Stimulated activated CD8-positive, alpha-beta memory T cell treated with anti-CD3 and anti-CD28 coated beads, Interleukin-2, amount 100 ng/mL, for 48 hours (primary cell): ENCODE measurements around the gene WDFY2.
"Not testable (repeated sequence)": the region's sequence is repeated elsewhere in the genome, so short reads cannot be mapped to it uniquely, and the experiment has no call there.

Source experiments
- DNase-seq, 2 donors: peaks; one replicate each; pipeline ENCODE4 v3.0.0-alpha.2; 2020; ENCODE audit warnings: low read depth in 2 of 2

Gene WDFY2

DNA sequence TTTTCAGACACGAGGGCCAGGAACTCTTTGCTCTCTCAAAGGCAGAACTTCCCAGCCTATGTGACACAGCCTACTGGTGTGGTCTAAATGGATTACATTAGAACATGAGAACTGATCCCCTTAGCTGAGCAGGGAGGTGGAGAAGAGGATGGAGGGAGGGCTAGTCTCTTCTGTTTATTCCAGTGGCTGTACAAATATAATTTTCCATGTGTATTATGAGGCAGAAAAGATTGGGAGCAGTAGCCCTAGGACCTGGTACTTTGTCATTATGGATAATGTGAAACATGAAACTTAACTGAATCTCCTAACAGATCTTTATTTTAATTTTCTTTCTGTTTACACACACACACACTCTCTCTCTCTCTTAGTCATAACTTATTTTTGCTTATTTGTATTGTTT lies 82.1 kb downstream of the WDFY2 start:
- DNase-seq = no peak

- DNase-seq = no peak
Measured at GRCh38 chr13:51666839-51667238, 82.6 kb downstream of the WDFY2 start.

DNA sequence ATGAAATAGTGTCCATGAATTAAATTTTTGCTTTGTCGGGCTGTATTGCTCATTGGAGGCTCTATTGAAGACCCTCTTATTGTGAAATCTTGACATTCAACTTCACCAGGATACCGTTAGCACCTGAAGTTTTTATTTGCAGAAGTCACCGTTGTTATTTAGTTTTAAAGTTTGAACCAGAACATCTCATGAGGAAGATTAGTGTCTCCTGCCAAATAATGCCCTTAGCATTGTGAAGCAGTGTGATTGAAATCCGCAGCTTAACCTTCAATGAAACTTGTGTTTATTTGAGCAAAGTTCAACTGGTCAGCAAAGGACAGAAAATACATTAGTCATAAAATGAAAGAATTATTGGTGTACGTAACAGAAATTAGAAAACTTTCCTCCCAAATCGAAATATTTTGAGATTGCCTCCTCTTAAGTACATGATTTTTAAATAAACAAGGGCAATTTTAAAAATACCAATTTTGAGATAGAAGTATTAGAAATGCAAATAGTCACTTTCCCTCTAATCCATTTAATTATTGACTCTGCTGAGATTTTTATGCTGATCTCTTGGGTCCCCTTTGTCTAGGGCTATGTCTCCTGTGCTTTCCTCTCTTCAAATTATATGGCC lies 84.4 kb downstream of the WDFY2 start:
- no peak for DNase-seq

GRCh38 chr13:51673165-51673564 lies 88.9 kb downstream of the WDFY2 start:
- DNase-seq = no peak

GRCh38 chr13:51674276-51674675 lies 90.0 kb downstream of the WDFY2 start:
- no peak for DNase-seq

DNA sequence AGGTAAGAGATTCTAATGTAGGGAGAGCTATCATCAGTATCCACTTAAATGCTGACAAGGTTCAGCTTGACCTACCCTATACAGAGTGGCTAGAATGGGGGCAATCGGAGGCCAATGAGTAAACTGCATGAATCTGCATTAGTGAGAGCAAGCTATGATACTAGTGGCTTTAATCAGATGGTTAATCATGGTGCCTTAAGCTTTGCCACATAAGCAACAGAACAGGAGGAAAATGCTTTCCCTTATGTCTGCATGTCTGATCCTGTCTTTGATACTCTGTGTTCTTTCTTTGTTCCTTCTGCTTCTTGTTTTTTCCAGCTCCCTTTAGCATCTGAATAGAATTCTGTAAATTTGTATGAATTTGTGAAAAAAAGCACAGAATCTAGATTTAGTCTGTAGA lies 91.1 kb downstream of the WDFY2 start:
- DNase-seq = no peak

DNA sequence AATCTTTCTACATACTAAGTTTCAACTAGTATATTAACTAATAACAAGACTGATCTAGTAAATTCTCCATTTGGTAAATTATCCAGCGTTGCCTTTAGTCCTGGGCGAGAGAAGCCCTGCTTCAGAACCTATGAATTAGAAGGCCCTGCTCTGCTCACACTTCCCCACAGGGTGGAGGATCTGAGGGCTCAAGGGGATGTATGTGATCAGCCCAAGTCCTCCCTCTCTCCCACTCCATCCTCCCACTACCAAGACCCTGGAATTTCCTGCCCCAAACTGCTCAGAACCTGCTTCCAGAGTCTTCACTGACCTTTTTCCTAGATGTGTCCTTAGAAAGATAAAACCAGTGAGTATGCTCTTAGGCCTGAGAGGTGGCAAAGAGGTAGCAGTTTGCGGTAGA lies 91.6 kb downstream of the WDFY2 start:
- no peak for DNase-seq

DNA sequence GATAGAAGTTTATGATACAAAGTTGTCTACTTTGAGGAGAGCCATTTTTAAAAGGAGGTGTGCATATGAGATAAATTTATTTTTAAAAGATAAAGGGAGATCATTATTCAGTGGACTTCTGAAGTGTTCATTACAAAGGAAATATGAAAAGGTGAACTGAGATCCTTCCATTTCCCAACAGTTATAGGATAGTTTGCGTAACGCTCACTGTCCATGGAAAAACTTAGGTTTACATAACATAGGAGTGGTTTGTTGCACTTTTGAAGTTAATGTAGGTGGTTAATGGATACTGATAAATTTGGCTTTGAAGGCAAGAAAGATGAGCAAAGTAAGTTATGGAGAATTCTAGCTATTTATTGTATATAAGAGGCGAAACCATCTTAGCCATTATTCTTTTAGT lies 92.5 kb downstream of the WDFY2 start:
- no peak for DNase-seq

DNA sequence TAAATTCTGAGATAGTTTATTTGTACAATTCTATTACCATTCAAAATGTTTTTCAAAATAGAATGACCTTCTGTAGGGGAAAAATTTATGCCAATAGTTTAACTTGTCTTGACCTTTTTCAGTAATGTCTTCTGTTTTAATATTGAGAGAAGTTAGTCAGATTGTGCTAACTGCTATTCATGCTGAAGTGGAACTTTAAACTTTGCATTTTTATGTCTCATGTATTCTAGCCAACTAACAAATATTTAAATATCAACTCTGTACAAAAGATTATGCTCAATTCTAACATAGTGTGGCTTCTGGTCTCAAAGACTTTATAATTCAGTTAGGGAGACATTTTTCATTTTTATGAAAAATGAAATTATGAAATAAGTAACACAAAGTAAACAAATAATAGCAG lies 94.2 kb downstream of the WDFY2 start:
- DNase-seq = no peak

DNA sequence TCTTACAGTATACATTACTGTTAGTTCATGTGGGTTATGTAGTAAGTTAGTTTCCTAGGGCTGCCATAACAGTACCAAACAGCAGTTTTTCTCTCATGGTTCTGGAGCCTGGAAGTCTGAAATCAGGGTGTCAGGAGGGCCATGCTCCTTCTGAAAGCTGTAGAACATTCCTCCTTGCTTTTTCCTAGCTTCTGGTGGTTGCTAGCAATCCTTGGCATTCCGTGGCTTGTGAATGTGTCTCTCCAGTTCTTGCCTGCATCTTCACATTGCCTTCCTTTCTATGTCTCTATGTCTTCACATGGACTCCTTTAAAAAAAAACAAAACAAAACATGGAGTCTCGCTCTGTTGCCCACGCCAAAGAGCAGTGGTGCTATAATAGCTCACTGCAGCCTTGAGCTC lies 95.4 kb downstream of the WDFY2 start:
- no peak for DNase-seq

DNA sequence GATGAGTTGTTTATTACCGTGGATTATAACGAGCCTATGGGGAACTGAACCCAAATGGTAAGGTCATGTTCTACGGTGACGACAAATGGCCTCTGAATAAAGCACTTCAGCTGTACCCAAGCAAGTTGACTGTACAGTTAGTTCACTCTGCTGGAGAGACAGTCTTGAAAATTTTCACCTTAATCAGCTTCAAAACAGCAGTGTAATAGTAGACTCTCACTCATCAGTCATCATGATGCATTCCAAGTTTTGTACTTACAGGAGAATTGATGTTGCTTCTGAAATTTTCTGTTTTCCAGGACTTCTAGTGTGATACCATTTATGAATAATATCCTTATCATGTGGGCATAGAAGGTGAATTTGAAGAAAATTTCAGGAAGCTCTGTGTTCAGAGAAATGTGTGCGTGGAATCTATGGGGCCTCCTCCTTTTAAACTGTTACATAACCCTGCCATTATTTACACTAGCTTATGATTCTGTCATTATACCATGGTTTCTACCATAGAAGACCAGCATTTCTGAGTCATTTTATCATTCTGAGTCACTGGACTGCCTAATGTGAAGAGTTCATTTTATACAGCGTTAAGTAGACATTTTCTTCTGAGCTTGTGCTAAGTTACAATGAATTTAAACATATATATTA lies 96.9 kb downstream of the WDFY2 start:
- DNase-seq = no peak

DNA sequence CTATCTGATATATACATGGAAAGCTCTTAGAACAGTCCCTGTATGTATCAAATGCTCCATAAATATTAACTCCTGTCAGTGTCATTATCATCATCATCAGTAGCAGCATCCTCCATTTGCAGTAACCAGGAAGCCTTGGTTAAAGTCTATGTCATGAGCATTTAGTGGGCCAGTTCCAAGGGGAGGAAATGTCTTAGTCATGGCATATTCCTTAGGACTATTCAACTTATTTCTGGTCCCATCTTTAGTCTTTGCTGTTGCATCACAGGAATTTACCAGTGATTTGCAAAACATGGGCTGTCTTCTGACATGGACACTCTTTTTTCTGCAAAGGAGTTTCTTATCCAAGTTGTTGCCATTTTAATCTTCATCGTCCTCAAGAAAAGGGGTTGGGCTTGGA lies 98.4 kb downstream of the WDFY2 start:
- no peak for DNase-seq

- no peak for DNase-seq
Measured at GRCh38 chr13:51683597-51683996, 99.3 kb downstream of the WDFY2 start.

GRCh38 chr13:51684076-51684475 lies 99.8 kb downstream of the WDFY2 start:
- no peak for DNase-seq

GRCh38 chr13:51687947-51688714 lies 103.9 kb downstream of the WDFY2 start:
- no peak for DNase-seq

GRCh38 chr13:51688937-51689662 lies 104.8 kb downstream of the WDFY2 start:
- no peak for DNase-seq

DNA sequence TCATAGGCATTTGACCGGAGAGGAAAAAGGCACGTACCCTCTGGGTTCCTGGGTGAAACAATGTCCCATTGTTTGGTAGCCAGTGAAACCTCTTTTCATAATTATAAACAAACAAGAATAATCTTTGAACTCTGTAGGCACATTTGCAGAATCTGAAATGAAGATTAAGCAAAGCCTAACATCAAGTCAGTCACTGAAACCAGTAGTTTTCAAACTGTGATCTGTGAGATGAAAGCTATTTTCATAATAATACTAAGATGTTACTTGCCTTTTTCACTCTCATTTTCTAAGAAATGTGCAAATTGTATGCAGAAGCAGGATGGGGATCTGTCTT lies 105.4 kb downstream of the WDFY2 start:
- no peak for DNase-seq

- not testable (repeated sequence) for DNase-seq
Measured at GRCh38 chr13:51695677-51696076, 111.4 kb downstream of the WDFY2 start.

DNA sequence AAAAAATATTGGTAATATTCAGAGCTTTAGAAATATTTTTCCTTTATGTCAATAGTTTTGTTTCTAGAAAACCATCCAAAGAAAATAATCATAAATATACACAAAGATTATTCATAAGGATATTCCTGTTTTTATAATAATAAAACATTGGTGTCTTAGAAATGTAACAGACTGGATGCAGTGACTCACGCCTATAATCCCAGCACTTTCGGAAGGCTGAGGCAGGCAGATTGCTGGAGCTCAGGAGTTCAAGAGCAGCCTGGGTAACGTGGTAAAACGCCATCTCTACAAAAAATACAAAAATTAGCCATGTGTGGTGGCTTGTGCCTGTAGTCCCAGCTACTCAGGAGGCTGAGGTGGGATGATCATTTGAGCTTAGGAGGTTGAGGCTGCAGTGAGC lies 112.9 kb downstream of the WDFY2 start:
- DNase-seq = no peak

- no peak for DNase-seq
Measured at GRCh38 chr13:51697855-51698254, 113.6 kb downstream of the WDFY2 start.

GRCh38 chr13:51698352-51698751 lies 114.1 kb downstream of the WDFY2 start:
- no peak for DNase-seq

- no peak for DNase-seq
Measured at GRCh38 chr13:51704399-51705313, 120.4 kb downstream of the WDFY2 start.
